Hepatocyte (in vitro differentiated cells): ENCODE results near the gene RARA. TPM values are rescaled to one million over a fixed set of nuclear protein-coding genes. Genes with fewer than 3 reads are reported as not detected.

Experiments used
- DNase-seq: peaks from one replicate; pipeline ENCODE4 v3.0.0-alpha.2; 2016; ENCODE audit warnings: low spot score
- H2AFZ ChIP-seq: fragments of 200-600 bp; sonication (generic); 2 replicates; pipeline ENCODE4 v1.6.0; 2016; ENCODE audit warnings: antibody characterized with exemption, mild to moderate bottlenecking
- H3K27ac ChIP-seq: fragments of 200-600 bp; sonication (generic); 2 replicates; pipeline ENCODE4 v1.5.1; 2016; ENCODE audit warnings: mild to moderate bottlenecking
- H3K27me3 ChIP-seq: fragments of 200-600 bp; sonication (generic); 2 replicates; pipeline ENCODE4 v1.6.1; 2016
- H3K36me3 ChIP-seq: fragments of 200-600 bp; sonication (generic); replicated peaks from 2 replicates; pipeline ENCODE4 v1.5.1; 2016; ENCODE audit warnings: low read depth; ENCODE audit not compliant: insufficient read depth
- H3K4me1 ChIP-seq: fragments of 200-600 bp; sonication (generic); 2 replicates; pipeline ENCODE4 v1.5.1; 2016; ENCODE audit warnings: mild to moderate bottlenecking, moderate library complexity; ENCODE audit not compliant: insufficient read depth
- H3K4me2 ChIP-seq: fragments of 200-600 bp; sonication (generic); 2 replicates; pipeline ENCODE4 v1.6.0; 2016
- H3K4me3 ChIP-seq: fragments of 200-600 bp; sonication (generic); 2 replicates; pipeline ENCODE4 v1.5.1; 2016; ENCODE audit warnings: mild to moderate bottlenecking
- H3K79me2 ChIP-seq: fragments of 200-600 bp; sonication (generic); 2 replicates; pipeline ENCODE4 v1.6.0; 2017; ENCODE audit warnings: mild to moderate bottlenecking
- H3K9me2 ChIP-seq: fragments of 200-600 bp; sonication (generic); replicated peaks from 2 replicates; pipeline ENCODE4 v1.6.0; 2017; ENCODE audit warnings: mild to moderate bottlenecking; ENCODE audit not compliant: insufficient read depth
- H3K9me3 ChIP-seq: fragments of 200-600 bp; sonication (generic); 2 replicates; pipeline ENCODE4 v1.5.1; 2016; ENCODE audit warnings: low read depth, mild to moderate bottlenecking
- H4K20me1 ChIP-seq: fragments of 200-600 bp; sonication (generic); 2 replicates; pipeline ENCODE4 v1.6.0; 2016; ENCODE audit warnings: mild to moderate bottlenecking; ENCODE audit not compliant: insufficient read depth, poor library complexity, severe bottlenecking
- CTCF ChIP-seq: fragments of 200-600 bp; sonication (generic); IDR thresholded peaks from 2 replicates; pipeline ENCODE4 v1.5.1; 2016; ENCODE audit warnings: antibody characterized with exemption, mild to moderate bottlenecking; ENCODE audit not compliant: poor library complexity
- EZH2 ChIP-seq: fragments of 200-600 bp; sonication (generic); IDR thresholded peaks from 2 replicates; pipeline ENCODE4 v1.6.1; 2016; ENCODE audit warnings: antibody characterized with exemption, mild to moderate bottlenecking, borderline replicate concordance
- EZH2phosphoT487 ChIP-seq: fragments of 200-600 bp; sonication (generic); IDR thresholded peaks from one replicate; pipeline ENCODE4 v1.6.1; 2018; ENCODE audit warnings: antibody characterized with exemption, mild to moderate bottlenecking, low read depth, moderate library complexity; ENCODE audit not compliant: unreplicated experiment, severe bottlenecking
- WGBS: methylation state at CpG from one replicate; pipeline ENCODE4 v1.1.6; 2016; ENCODE audit warnings: low lambda C conversion rate; ENCODE audit errors: missing lambda C conversion rate; 5-methylcytosine and 5-hydroxymethylcytosine counted together
- polyA plus RNA-seq: library from polyadenylated mRNA; unstranded; fragments of >200 nt; fragmentation: Nextera tagmentation; extraction: Ambion mirVana; gene quantifications from 2 replicates; pipeline ENCODE4 v1.2.1, GENCODE V29; 2016
- total RNA-seq: library from RNA; depleted of rRNA; stranded (reverse); fragments of >200 nt; gene quantifications from 2 replicates; pipeline ENCODE4 v1.2.3, GENCODE V29; 2014

The RARA gene
- total and polyA plus RNA-seq, 2 experiments from 2014 or later = 30.0 to 33.1 TPM

DNA sequence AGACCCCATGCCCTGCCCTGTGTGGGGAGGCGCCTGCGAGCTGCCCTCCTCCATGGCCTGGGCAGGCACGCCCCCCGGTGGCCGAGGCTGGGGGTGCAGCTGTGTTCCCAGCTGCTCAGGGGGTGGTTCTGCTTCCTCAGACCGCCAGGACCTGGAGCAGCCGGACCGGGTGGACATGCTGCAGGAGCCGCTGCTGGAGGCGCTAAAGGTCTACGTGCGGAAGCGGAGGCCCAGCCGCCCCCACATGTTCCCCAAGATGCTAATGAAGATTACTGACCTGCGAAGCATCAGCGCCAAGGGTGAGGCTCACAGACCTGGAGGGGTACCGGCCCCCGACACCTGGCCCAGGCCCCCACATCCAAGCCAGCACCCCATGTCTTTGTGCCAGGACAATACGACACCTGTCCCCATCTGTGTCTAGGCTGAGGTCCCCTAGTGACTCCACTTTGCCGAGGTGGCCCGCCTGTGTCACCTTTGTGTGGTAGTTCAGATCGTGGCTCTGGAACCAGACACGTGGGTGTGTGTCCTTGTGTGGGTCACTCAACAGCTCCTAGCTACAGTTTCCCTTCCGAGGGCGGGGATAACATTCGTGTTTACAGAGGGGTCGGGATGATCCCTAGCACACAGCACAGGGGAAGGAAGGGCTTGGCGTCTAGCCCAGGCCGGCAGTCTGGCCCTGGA lies 46.3 kb downstream of the RARA start:
- DNase-seq = peak; percentile 75
- Histone ChIP-seq H3K27ac (no peak overlapping the region), H4K20me1 (peaks cover 7% of the 10 kb centered on the region), H3K4me3 (no peak overlapping the region), H3K9me3 (no peaks in the 10 kb centered on the region), H3K4me1 (peaks cover 23% of the 10 kb centered on the region), H3K9me2 (no peaks in the 10 kb centered on the region), H3K36me3 (no peaks in the 10 kb centered on the region), H2AFZ (no peak overlapping the region), H3K4me2 (no peak overlapping the region), H3K79me2 (peaks cover 8% of the 10 kb centered on the region), H3K27me3 (peaks cover 3% of the 10 kb centered on the region)
- 58% methylated on average over 29 of the region's 29 CpGs for WGBS
- no peak for TF ChIP-seq EZH2phosphoT487
- peak; percentile 93 for TF ChIP-seq CTCF
- no peak for TF ChIP-seq EZH2

DNA sequence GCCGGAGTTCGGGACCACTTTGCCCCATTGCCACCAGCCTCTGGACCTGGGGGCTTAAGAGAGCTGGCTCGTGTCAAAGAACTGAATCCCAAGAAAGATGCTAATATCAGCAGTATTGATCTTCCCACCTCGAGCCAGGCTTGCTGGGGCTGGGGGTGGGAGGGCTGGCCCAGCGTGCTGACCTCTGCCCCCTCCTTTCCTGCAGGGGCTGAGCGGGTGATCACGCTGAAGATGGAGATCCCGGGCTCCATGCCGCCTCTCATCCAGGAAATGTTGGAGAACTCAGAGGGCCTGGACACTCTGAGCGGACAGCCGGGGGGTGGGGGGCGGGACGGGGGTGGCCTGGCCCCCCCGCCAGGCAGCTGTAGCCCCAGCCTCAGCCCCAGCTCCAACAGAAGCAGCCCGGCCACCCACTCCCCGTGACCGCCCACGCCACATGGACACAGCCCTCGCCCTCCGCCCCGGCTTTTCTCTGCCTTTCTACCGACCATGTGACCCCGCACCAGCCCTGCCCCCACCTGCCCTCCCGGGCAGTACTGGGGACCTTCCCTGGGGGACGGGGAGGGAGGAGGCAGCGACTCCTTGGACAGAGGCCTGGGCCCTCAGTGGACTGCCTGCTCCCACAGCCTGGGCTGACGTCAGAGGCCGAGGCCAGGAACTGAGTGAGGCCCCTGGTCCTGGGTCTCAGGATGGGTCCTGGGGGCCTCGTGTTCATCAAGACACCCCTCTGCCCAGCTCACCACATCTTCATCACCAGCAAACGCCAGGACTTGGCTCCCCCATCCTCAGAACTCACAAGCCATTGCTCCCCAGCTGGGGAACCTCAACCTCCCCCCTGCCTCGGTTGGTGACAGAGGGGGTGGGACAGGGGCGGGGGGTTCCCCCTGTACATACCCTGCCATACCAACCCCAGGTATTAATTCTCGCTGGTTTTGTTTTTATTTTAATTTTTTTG lies 47.1 kb downstream of the RARA start:
- no peaks in the 10 kb centered on the region for H3K36me3 ChIP-seq
- H3K4me2 ChIP-seq = no peak overlapping the region
- H4K20me1 ChIP-seq = peaks cover under 1% of the 10 kb centered on the region
- H3K79me2 ChIP-seq = peaks cover under 1% of the 10 kb centered on the region
- 85% methylated on average over 12 of the region's 33 CpGs for WGBS
- no peak overlapping the region for H2AFZ ChIP-seq
- no peak overlapping the region for H3K4me3 ChIP-seq
- H3K27ac ChIP-seq = no peak overlapping the region
- H3K4me1 ChIP-seq = peaks cover 15% of the 10 kb centered on the region
- no peak for DNase-seq
- H3K9me3 ChIP-seq = no peaks in the 10 kb centered on the region
- no peak for TF ChIP-seq EZH2phosphoT487
- no peak for TF ChIP-seq CTCF
- H3K27me3 ChIP-seq = peaks cover 4% of the 10 kb centered on the region
- no peaks in the 10 kb centered on the region for H3K9me2 ChIP-seq

DNA sequence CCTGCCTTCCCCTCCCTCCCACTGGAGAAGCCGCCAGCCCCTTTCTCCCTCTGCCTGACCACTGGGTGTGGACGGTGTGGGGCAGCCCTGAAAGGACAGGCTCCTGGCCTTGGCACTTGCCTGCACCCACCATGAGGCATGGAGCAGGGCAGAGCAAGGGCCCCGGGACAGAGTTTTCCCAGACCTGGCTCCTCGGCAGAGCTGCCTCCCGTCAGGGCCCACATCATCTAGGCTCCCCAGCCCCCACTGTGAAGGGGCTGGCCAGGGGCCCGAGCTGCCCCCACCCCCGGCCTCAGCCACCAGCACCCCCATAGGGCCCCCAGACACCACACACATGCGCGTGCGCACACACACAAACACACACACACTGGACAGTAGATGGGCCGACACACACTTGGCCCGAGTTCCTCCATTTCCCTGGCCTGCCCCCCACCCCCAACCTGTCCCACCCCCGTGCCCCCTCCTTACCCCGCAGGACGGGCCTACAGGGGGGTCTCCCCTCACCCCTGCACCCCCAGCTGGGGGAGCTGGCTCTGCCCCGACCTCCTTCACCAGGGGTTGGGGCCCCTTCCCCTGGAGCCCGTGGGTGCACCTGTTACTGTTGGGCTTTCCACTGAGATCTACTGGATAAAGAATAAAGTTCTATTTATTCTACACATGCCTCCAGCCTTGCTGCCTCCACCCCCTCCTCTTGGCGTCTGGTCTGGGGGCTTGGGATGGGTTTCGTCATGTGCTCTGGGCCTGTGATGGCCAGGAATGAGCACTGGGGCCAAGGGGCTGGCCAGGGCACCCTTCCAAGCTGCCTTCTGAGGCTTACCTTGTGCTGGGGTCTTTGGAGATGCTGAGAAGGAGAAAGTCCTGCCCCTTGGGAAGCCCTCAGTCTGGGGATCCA lies 48.3 kb downstream of the RARA start:
- H3K27ac ChIP-seq = no peak overlapping the region

More for the DNA sequence above, 48.3 kb downstream of the RARA start:
- Histone ChIP-seq H4K20me1 (no peaks in the 10 kb centered on the region), H3K9me2 (no peaks in the 10 kb centered on the region), H3K79me2 (no peaks in the 10 kb centered on the region), H3K27me3 (peaks cover 4% of the 10 kb centered on the region), H2AFZ (no peak overlapping the region), H3K4me2 (no peak overlapping the region), H3K36me3 (no peaks in the 10 kb centered on the region), H3K4me3 (no peak overlapping the region), H3K4me1 (peaks cover 5% of the 10 kb centered on the region), H3K9me3 (no peaks in the 10 kb centered on the region)
- no peak for DNase-seq
- WGBS = 91% methylated on average over 12 of the region's 19 CpGs
- TF ChIP-seq CTCF = no peak
- no peak for TF ChIP-seq EZH2phosphoT487
- TF ChIP-seq EZH2 = no peak
